ENCODE measurements around the gene SLFN12L. TPM values are rescaled to one million over a fixed set of nuclear protein-coding genes. Genes with fewer than 3 reads are reported as not detected.

The SLFN12L gene
- total RNA-seq, 4 donors from 2014 or later, result 1.2 to 3.5 (median 1.6) TPM

- Histone ChIP-seq H3K9me3 (no peaks in the 10 kb centered on the region), H3K4me1 (peaks cover 9% of the 10 kb centered on the region in 2 donors), H3K36me3 (no peaks in the 10 kb centered on the region), H3K27me3 (no peaks in the 10 kb centered on the region), H3K4me3 (replicated peaks in 1 of 3) (no peak overlapping the region), H3K27ac (no peak overlapping the region)
- DNase-seq, result no peak
- TF ChIP-seq CTCF (IDR thresholded peaks at IDR 0.05), result no peak
- TF ChIP-seq POLR2A (IDR thresholded peaks at IDR 0.05), result no peak
- intact Hi-C loops (cut with DNase I), result no loop called here
Measured at GRCh38 chr17:35438433-35438832, 99.0 kb downstream of the SLFN12L start.

GRCh38 chr17:35433075-35433894 is 104.2 kb downstream of the SLFN12L start:
- Histone ChIP-seq H3K36me3 (no peaks in the 10 kb centered on the region), H3K4me1 (peaks cover 27 to 28% of the 10 kb centered on the region in 2 donors), H3K4me3 (replicated peaks in 1 of 3) (peak overlapping the region; percentile 22 to 84 (median 44)), H3K27me3 (no peaks in the 10 kb centered on the region), H3K9me3 (no peaks in the 10 kb centered on the region), H3K27ac (peak overlapping the region; percentile 92 to 98 (median 97))
- WGBS, 2 donors, result 10 to 20% methylated on average over 19 of the region's 19 CpGs
- peak; percentile 93 for DNase-seq
- TF ChIP-seq POLR2A (IDR thresholded peaks at IDR 0.05) (peak in 1 of 2 donors; percentile 37), CTCF (IDR thresholded peaks at IDR 0.05) (peak in 4 of 6 experiments; percentile 5 to 25 (median 12))
- intact Hi-C loops (cut with DNase I), result loop anchor here (5.0 kb wide), 1 partner anchor 61 kb away; the partner anchor contains the start of gene SLFN11

- WGBS, 2 donors, result 5 to 14% methylated on average over 22 of the region's 22 CpGs
- no peaks in the 10 kb centered on the region for H3K36me3 ChIP-seq
- H3K27ac ChIP-seq, result peak within 1 kb of the TSS; percentile 92 to 98 (median 97)
- intact Hi-C loops (cut with DNase I), result loop anchor here (5.0 kb wide), 1 partner anchor 60 kb away; the partner anchor contains the start of gene SLFN11
- no peaks in the 10 kb centered on the region for H3K9me3 ChIP-seq
- no peaks in the 10 kb centered on the region for H3K27me3 ChIP-seq
- TF ChIP-seq POLR2A (IDR thresholded peaks at IDR 0.05), result peak in 1 of 2 donors; percentile 85
- TF ChIP-seq CTCF (IDR thresholded peaks at IDR 0.05), result no peak
- peak; percentile 74 to 79 for DNase-seq
- peak within 1 kb of the TSS; percentile 22 to 84 (median 44) for H3K4me3 ChIP-seq (replicated peaks in 1 of 3)
- H3K4me1 ChIP-seq, result peaks cover 27 to 28% of the 10 kb centered on the region in 2 donors
Measured at GRCh38 chr17:35432176-35433074, 105.1 kb downstream of the SLFN12L start, which contains the start of gene SLFN12. Gene SLFN12 (minus strand): TSS chr17:35432500. CDS start chr17:35423028, 9,472 bp downstream.

GRCh38 chr17:35429702-35430101 is 107.8 kb downstream of the SLFN12L start:
- no peak for DNase-seq
- WGBS, 2 donors, result 95 to 100% methylated on average over 2 of the region's 2 CpGs
- no peaks in the 10 kb centered on the region for H3K27me3 ChIP-seq
- H3K27ac ChIP-seq, result no peak overlapping the region
- H3K4me3 ChIP-seq (replicated peaks in 1 of 3), result no peak overlapping the region
- TF ChIP-seq CTCF (IDR thresholded peaks at IDR 0.05) (no peak), POLR2A (IDR thresholded peaks at IDR 0.05) (no peak)
- intact Hi-C loops (cut with DNase I), result loop anchor here (5.0 to 10.0 kb wide), 2 partner anchors 57 to 185 kb away; partner anchors contain the start of genes SLFN11 and SLFN5
- H3K36me3 ChIP-seq, result no peaks in the 10 kb centered on the region
- no peaks in the 10 kb centered on the region for H3K9me3 ChIP-seq
- peaks cover 26 to 27% of the 10 kb centered on the region in 2 donors for H3K4me1 ChIP-seq
